ENCODE data around the gene PES1.
"Not testable (repeated sequence)": the region's sequence is repeated elsewhere in the genome, so short reads cannot be mapped to it uniquely, and the experiment has no call there.

PES1 gene

GRCh38 chr22:30552719-30553118 lies 39.0 kb downstream of the PES1 start:
- no peak for DNase-seq (ENCODE audit: low read depth)

DNA sequence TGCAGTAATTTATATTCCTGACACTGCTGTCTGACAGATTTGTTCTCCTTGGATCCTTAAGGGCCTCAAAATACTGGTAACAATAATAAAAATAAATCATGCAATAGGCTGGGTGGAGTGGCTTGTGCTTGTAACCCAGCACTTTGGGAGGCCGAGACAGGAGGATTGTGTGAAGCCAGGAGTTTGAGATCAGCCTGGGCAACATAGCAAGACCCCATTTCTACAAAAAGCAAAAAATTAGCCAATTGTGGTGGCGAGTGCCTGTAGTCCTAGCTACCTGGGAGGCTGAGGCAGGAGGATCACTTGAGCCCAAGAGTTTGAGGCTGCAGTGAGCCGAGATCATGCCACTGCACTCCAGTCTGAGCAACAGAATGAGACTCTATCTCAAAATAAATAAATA lies 39.9 kb downstream of the PES1 start:
- DNase-seq (ENCODE audit: low read depth): not testable (repeated sequence)

- DNase-seq (ENCODE audit: low read depth): no peak
Measured at GRCh38 chr22:30547188-30547587, 44.5 kb downstream of the PES1 start.

DNA sequence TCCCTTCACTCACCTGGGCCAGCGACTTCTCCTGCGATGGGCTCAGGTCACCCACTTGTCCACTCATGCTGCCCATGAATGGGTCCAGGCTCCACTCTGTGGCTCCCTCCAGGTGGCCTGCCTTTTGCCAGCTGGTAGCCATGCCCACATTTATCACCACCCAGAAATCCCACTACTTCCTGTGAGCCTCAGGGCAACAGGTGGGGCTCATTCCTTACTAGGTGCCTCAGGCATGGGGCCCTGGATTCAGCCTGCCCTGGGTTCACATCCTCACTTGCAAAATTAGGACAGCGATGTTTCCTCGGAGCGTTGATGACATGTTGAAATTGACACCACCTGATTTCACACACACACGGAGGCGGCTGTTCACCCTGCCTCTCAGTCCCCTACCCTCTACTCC lies 45.1 kb downstream of the PES1 start, which contains the start of gene SEC14L6:
Gene SEC14L6, minus strand, starts transcription at position 126 of the 400 bp plus-strand sequence. Its CDS starts 59 bp downstream, at position 67.
- DNase-seq (ENCODE audit: low read depth): no peak

DNA sequence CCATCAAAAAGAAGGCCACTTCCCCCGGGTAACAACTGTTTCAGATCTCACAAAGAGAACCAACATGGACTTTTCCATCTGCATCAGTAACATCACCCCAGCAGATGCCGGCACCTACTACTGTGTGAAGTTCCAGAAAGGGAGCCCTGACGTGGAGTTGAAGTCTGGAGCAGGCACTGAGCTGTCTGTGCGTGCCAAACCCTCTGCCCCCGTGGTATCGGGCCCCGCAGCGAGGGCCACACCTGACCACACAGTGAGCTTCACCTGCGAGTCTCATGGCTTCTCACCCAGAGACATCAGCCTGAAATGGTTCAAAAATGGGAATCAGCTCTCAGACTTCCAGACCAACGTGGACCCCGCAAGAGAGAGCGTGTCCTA lies 48.9 kb downstream of the PES1 start:
- no peak for DNase-seq (ENCODE audit: low read depth)

- DNase-seq (ENCODE audit: low read depth): no peak
Measured at GRCh38 chr22:30541961-30542810, 49.5 kb downstream of the PES1 start.

DNA sequence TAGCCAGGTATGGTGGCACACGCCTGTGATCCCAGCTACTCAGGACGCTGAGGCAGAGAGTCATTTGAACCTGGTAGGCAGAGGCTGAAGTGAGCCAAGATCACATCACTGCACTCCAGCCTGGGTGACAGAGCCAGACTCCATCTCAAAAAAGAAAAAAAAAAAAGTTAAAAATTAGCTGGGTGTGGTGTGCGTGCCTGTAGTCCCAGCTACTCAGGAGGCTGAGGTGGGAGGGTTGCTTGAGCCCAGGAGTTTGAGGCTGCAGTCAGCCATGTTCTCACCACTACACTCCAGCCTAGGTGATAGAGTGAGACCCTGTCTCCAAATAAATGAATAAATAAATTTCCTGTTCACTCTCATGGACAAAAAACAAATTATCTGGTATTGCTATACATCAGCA lies 50.2 kb downstream of the PES1 start:
- not testable (repeated sequence) for DNase-seq (ENCODE audit: low read depth)

DNA sequence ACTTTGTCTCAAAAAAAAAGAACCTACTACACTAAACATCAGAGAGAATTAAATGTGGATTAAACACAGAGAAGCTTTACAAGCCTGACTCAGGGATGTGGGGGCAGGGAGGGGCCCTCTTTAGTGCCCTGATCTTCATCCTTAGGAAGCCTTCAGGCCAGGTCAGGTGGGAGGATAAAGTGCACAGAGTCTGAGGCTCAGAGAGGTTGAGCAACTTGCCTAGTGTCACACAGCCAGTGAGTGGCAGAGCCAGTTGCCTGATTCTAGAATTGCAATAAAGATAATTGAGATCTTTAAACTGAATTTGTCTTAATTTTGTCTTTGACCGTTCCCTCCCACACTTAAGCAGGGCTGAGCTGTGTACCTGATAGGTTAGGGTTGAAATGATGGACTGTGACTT lies 52.3 kb downstream of the PES1 start:
- no peak for DNase-seq (ENCODE audit: low read depth)

DNA sequence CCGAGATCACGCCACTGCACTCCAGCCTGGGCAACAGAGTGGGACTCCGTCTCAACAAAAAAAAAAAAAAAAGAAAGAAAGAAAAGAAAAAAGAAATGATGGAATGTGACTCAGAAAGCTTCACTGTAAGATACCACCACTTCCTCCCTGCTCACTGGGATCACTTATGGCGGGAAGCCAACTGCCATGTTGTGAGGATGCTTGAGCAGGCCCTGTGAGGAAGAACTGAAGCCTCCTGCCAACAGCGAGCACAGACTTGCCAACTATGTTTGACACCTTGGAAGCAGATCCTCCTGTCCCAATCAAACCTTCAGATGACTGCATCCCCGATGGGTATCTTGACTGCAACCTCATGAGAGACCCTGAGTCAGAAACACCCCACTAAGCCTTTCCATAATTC lies 53.4 kb downstream of the PES1 start:
- DNase-seq (ENCODE audit: low read depth): no peak

GRCh38 chr22:30537083-30537731 lies 54.5 kb downstream of the PES1 start:
- no peak for DNase-seq (ENCODE audit: low read depth)

DNA sequence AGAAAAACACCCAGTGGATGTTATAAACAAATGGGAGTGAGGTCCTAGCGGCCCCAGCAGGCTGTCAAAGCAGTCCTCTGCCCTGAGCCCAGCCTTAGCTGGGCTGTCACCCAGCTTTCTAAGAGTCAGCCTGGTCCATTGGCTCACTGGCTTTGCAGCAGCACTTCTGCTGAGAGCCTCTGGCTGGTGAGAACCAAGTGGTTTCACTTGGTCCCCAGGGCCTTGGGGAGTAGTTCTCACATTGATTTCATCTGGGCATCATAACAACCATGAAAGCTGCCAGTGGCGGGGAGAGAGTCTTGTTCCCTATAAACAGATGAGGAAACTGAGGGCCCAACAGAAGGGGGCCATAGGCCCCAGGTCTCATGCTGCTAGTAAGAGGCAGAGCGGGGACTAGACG lies 56.5 kb downstream of the PES1 start:
- DNase-seq (ENCODE audit: low read depth): no peak

GRCh38 chr22:30531651-30532608 lies 59.8 kb downstream of the PES1 start:
- DNase-seq (ENCODE audit: low read depth): no peak

GRCh38 chr22:30526656-30527055 lies 65.1 kb downstream of the PES1 start:
- DNase-seq (ENCODE audit: low read depth): no peak

Measured in activated T-helper 1 cell treated with Interleukin-2 at 50 U/mL for 16 hours (primary cell).